ENCODE data around the gene SEPTIN8.

DNA sequence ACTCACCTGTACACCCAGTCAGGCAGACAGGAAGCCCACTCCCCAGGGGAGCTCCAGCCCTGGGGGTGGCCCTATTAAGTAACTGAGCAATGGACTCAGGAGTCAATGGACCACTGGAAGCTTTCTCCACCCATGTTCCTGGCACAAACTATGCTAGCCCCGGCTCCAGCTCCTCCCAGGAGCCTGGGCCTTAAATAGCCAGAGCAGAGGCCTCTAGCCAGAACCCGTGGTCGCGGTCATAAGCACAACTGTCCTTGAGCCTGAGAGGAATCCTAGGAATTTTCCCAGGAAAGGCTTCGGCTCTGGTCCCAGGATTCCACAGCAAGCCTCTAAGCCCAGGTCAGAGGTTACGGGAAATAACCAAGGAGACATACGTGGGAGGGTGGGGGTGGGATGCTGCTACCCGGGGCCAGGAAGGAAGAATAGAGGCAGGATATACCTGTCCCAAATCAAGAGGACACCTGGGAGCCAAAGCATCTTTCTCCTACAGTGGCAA lies 5.5 kb downstream of the SEPTIN8 start:
- no peak for TF ChIP-seq POLR2A (IDR thresholded peaks at IDR 0.05)
- no peak for TF ChIP-seq CTCF (IDR thresholded peaks at IDR 0.05)
